Measurements from ENCODE around the gene CEP57L1.
A peak's percentile ranks its signal among the peaks of the same experiment; 100 is the strongest.
"Not testable (repeated sequence)": the region's sequence is repeated elsewhere in the genome, so short reads cannot be mapped to it uniquely, and the experiment has no call there.

Gene CEP57L1

DNA sequence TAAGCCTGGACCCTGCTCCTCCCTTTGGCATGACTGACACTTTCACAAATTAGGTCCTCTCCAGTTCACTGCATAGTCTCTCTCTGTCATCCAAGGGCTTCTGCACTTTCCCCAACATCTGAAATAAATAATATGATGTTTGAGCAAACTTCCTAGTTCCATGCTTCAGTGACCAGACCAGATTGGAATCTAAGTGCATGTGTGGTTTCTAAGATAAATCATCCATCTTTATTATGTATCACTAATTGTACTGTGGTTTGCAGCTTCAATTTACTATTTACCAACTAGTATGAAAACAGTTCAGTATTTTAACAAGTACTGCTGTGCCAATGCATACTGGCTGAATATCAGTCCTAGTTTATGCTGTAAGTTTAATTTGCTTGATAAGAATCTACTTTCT lies 19.4 kb upstream of the CEP57L1 start:
- no peak for DNase-seq

DNA sequence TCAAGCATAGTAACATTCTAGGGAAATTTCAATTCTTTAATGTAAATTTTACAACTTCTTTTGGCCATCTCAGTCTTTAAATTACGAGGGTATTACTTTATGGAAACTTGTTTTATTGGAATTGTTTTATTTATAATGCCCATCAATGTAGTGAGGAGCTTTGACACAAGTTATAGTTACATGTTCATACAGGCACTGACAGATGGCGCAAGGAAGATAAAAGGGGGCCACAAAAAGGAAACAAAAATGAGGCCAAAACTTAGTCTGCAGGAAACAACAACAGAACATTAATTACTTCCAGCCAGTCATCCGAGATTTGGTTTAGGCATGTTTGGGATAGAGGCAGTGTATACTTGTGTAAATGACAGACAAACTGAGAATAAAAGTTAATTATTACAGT lies 18.9 kb upstream of the CEP57L1 start:
- no peak for DNase-seq

DNA sequence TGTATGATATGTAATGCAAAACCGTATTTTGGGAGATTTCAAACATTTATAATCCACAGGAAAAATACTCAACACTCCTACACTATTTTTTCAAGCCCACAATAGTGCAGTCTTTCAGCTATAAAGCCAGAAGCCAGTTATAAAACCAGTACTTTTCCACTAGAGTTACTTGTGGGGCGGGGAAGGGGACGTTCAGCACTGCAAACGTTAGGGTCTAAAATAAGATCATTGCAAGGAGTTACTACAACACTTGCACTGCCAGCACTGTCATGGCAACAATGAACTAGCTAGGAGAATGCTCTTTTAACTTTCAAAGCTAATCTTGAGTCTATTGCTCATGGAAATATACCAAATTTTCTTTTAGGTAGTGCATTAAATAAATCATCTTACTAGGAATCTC lies 15.3 kb upstream of the CEP57L1 start:
- DNase-seq = peak; percentile 79

DNA sequence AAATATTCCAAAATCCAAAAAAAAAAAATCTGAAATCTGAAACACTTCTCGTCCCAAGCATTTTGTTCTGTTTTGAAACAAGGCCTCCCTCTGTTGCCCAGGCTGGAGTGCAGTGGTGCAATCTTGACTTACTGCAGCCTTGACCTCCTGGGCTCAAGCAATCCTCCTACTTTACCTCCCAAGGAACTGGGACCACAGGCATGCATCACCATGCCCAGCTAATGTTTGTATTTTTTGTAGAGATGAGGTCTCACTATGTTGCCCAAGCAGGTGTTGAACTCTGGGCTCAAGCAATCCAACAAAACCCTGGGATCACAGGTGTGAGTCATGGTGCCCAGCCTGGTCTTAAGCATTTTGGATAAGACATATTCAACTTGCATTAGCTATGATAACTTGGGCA lies 14.3 kb upstream of the CEP57L1 start:
- no peak for DNase-seq

DNA sequence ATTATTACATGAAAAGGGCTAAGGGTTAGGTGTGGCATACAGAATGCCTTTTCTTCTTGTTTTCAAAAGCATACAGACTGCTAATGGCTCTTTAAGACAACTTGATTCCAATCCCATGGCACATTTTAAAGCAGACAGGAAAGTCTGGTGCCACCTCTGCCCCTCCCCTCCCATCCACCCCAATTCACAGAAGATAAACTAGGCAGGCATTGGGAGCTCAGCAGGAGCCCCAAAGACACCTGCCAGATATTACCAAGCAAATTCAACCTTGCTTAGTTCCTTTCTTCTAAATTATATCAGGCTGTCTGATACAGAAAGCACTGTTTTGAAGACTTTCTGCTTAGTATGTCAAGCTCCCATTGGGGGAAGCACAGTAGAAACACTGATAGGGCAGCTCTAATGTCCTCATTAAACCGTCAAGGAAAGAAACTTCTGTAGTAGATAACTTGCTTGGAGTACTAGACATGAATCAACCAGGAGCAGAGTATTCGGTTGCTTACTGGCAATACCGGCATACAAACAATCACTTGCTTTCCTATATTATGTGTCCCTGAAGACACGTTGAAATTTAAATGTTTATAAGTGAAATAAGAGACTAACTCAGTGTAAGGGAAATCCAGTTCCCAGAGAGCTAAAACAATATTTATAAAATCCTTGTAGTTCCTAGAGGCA lies 13.7 kb upstream of the CEP57L1 start:
- DNase-seq = no peak

DNA sequence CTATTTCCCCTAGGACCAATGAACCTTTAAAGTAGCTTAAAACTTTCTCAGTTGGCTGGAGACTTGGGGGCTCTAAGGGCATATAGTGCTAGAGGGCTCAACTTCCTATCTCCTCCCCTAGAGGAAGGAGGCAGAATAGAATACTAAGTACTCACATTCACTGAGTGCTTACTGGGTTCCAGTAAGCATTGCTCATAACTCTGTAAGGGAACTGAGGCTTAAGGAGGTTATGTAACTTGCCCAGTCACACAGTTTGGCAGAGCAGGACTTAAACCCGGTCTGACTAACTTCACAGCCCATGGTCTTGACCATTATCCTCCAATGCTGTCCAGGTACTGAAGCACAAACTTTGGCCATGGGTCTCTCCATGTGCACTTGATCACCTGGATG lies 13.1 kb upstream of the CEP57L1 start:
- DNase-seq = no peak

DNA sequence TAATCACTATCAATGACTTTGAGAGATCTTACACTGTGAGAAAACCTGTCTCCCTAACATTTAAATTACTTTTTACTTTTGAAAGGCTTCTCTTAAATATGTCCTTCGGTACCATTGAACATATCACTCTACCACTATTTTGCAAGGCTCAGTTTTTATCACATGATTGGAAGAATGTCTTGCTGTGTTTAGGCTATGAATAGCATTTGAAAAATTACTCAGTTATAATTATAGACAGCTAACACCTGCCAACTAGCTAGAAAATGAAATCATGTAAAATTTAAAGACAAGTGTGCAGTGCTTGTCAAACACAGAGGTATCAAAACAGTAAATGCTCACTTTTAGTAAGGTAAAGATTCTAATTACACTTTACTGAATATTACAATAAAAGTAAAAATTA lies 11.7 kb upstream of the CEP57L1 start:
- DNase-seq = no peak

DNA sequence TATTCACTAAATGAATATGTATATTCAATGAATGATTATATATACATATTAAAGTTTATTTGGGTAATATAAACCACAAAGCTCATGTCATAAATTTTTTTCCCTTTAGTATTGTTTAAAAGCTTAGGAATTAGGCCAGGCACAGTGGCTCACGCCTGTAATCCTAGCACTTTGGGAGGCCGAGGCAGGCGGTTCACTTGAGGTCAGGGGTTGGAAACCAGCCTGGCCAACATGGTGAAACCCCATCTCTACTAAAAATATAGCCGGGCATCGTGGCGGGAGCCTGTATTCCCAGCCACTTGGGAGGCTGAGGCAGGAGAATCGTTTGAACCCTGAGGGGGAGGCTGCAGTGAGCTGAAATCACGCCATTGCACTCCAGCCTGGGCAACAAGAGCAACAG lies 11.2 kb upstream of the CEP57L1 start:
- not testable (repeated sequence) for DNase-seq

DNA sequence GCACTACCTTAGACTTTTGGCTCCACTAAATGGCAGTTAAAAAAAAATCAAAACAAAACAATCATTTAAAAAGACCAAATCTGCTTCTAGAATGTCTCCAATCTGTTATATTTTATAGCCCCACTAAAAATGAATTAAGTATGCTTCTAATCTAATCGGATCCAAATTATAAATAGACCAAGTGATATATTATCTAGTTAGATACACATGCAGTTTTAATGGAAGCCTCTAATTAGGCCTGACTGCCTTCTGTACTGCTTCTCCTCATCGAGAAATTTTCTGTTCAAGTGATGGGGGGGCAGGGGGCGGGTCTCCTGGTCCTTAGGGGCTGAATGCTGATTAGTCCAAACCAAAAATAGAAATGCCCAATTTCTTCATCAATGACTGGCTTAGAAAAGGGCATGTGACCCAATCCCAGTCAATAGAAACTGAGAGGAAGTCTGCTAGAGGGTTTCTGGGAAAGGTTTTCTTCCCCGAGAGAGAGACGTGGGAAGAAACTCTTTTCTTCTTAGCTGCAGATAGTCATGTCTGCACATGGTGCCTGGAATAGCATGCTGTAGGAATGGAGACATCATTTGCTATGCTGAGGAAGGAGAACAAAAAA lies 7.5 kb upstream of the CEP57L1 start:
- no peak for DNase-seq

DNA sequence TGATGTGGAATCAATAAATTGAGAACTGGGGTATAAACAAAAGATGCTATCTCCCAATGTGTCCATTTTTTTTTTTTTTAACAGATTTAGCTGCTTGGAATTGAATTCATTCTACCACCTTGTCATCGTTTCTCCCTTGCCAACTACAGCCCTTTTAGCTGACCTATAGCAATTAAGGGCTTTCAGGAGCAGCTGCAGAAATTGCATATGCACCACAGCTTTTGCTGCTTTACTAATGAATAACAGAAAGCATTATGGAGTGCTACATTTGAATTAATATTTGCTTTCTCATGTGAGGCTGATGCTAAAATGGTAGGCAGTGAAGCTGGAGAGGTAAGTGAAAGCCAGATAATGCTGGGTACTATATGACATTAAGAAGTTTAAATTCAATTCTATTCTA lies 6.3 kb upstream of the CEP57L1 start:
- no peak for DNase-seq

DNA sequence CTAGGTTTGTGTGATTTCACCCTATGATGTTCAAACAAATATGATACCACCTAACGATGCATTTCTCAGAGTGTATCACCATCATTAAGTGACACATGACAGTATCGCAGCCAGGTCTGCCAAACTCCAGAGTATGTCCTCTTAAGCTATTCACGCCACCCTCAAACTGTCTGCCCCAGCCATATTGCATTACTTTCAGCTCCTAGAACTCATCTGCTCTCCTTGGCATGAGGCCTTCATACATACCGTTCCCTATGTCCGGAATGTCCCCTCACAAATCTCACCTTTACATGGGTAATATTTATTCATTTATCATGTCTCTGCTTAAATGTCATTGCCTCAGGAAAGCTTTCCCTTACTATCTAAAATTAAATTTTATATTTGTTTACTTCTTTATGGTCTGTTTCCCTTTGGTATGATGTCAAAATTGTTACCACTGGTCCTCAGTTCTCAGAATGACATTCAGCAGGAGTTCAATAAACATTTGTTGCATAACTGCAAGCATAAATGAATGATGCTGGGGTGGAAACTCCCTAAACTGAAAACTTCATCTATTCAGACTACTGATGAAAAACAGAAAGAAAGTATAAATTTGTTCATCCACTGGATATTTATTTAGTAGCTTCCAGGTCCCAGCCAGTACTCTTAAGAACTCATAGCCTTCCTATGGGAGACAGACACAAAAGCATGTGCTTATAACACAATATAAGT lies 3.8 kb upstream of the CEP57L1 start:
- DNase-seq = no peak

DNA sequence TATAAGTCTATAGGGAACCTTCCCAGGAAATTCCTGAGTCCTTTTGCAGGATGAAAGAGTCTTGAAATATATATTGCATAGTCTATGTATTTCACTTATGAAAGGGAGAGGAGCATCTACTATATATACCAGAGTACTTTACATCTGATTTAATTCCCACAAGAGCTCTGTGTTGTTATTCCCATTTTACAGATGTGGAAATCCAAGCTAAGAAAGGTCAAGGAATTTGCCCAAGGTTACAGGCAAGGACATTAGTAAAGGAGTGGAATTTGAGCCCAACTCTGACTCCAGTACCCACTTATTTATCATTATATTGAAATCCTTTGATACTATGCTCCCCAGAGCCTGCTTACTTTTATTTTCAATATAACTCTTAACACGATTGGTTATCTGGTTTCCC lies 3.2 kb upstream of the CEP57L1 start:
- no peak for DNase-seq

DNA sequence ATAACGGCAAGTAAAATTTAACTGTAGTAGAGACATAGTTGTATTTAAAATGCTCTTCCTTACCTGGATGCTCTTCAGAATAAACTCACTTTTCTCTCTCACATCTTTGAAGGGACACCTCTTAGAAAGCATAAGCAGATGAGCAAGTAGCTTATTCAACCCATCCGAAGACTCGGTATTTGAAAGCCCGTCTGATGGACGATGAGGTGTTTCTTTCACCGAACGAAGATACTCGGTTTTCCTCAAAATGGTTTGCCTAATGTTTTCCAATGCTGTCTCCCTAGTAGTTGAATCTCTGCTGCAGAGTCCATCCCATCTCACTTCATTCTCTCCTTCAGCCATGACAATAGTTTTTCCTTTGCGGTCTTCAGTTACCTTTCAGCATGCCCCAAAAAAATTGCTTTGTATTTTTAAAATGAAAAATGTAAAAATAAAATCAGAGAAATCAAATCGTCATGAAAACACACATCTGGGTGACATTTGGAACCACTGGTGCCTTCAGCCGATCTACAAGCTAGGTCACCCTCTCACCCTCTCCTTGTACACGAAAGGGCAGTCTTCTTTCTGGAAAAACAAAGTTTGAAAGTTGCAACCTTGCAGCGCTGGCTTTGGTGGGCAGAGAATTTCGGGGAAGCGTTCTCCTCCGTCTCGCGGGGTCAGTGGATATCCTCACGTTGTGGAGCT lies 1.4 kb upstream of the CEP57L1 start:
- DNase-seq = no peak

DNA sequence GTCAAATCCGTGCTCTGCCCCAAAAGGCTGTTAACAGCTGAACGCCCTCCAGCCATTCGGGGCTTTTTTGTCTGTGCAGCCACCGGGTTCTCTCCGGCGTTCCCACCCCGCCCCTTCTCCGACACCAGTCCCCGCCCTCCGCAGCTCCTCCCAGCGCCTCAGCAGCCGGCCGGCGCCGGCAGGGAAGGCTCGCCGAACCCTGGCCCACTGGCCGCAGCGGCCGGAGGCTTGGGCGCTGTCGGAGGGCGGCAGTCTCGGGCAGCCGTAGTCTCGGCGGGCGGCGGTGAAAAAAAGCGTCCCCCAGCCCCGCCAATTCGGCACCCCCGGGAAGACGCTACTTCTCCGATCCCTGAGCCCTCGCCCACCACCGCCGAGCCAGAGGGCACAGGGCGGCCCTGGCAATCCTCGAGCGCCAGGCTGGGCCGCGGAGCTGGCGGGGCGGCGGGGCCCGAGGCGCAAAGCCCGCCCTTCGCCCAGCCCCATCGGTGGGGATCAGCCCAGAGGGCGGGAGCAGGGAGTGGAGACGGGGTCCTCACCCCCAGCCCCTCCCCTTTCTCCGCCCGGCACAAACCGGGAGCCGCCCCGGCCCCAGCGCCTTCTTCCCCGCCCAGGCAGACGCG lies 781 bp upstream of the CEP57L1 start, which contains the start of gene SESN1:
TSS of gene SESN1 (minus strand) at position 431 of the 620 bp plus-strand sequence. CDS start 773 bp downstream, outside the sequence.
- DNase-seq = peak; percentile 100

DNA sequence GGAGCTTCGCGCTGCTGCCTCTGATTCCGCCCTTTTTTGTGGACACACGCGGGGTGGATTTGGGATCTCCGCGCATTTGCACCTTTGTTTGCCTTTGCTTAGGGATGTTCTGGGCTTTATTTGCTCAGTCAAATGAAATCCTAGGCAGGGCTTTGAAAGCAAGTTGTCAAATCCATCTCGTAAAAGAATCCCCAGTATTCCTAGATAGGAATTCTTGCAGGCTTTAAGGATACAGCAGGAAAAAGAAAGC lies 453 bp downstream of the CEP57L1 start:
- DNase-seq = no peak

DNA sequence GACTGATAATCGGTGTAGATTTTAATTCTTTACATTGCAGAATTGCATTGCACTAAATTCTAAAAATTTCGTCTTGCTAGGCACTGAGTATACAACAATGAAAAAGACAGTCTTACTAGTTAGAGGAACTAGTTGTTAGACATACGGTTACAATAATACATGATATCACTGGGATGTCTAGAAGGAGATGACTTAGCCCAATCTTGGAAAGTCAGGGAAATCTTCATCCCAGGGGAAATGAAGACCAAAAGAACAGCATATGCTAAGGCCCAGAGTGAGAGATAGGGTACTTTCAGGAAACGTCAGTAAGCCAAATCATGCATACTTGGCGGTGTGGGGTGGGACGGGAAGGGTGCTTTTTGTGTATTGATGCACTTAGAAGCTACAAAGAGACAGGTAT lies 901 bp downstream of the CEP57L1 start:
- no peak for DNase-seq

DNA sequence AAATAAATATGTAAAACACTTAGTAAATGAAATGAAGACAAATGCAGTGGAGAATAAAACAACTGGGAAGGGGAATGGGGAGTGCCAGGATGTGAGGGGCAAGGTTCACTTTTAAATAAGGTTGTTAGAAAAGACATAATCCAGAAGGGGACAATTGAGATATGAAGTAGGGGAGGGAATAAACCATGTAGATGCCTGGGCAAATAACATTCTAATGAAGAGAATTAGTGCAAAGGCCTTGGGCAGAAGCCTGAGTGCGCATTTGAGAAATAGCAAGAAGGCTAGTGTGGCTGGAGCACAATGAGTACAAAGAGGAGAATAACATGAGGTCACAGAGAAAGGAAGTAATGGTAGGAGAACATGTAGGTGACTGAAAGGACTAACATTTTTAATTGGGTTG lies 2.4 kb downstream of the CEP57L1 start:
- DNase-seq = no peak

DNA sequence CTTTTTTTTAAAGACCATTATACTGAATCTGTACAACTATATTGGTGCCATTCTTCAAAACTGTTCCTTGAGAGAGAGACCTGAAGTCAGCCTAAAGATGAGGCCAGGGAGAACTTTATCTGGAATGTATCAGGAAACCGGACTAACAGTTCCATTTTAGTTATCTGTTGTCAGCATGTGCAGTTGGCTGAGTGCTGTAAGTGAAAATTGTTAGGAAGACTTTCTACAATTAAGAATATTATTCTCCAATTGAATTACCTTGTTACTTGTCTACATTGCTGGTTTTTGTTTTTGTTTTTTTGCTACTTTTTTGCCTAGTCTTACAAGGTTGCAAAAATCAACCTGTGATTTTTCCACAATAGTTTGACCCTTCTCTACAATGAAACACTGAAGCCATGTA lies 7.5 kb downstream of the CEP57L1 start:
- no peak for DNase-seq

DNA sequence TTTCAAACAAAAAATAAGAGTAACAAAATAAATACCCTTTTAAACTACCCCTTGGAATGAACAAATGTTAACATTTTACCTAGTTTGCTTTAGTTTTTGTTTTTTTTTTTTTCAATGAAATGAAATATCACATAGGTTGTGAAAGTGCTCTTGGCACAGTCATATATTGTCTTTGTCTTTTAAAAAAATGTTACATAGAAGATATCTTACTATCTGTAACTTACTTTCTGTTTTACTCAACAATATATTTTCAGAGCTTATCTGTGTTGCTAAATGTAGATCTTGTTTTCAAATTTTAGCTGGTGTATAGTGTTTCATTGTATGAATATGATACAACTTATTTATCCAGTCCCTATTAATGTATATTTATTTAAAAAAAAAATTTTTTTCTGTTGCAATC lies 8.6 kb downstream of the CEP57L1 start:
- DNase-seq = no peak

DNA sequence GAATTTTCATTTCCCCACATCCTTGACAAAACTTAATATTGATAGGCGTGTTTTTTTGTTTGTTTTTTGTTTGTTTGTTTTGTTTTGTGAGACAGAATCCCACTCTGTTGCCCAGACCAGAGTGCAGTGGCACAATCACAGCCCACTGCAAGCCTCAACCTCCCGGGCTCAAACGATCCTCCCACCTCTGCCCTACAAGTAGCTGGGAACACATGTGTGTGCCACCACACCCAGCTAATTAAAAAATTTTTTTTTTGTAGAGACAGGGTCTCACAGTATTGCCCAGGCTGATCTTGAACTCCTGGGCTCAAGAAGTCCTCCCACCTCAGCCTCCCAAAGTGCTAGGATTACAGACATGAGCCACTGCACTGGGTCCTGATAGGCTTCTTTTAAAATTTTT lies 9.2 kb downstream of the CEP57L1 start:
- no peak for DNase-seq

DNA sequence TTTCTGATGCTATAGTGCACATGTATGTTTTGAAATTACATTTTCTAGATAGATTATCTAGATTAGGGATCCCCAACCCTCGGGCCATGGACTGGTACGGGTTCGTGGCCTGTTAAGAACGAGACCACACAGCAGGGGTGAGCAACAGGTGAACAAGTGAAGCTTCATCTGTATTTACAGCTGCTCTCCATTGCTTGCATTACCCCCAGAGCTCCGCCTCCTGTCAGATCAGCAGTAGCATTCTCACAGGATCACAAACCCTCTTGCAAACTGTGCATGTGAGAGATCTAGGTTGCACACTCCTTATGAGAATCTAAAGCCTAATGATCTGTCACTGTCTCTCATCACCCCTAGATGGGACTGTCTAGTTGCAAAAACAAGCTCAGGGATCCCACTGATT lies 10.4 kb downstream of the CEP57L1 start:
- DNase-seq = no peak

DNA sequence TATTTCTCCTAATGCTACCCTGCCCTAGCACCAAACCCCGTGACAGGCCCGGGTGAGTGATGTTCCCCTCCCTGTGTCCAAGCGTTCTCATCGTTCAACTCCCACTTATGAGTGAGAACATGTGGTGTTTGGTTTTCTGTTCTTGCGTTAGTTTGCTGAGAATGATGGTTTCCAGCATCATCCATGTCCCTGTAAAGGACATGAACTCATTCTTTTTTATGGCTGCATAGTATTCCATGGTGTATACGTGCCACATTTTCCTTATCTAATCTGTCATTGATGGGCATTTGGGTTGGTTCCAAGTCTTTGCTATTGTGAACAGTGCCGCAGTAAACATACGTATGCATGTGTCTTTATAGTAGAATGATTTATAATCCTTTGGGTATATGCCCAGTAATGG lies 14.4 kb downstream of the CEP57L1 start:
- DNase-seq = not testable (repeated sequence)

DNA sequence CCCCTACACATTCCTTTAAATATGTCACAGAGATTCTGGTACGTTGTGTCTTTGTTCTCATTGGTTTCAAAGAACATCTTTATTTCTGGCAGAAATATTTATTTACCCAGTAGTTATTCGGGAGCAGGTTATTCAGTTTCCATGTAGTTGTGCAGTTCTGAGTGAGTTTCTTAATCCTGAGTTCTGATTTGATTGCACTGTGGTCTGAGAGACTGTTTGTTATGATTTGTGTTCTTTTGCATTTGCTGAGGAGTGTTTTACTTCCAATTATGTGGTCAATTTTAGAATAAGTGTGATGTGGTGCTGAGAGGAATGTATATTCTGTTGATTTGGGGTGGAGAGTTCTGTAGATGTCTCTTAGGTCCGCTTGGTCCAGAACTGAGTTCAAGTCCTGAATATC lies 17.4 kb downstream of the CEP57L1 start:
- DNase-seq = not testable (repeated sequence)

Data from right hindlimb (tissue), 1 donor.